HCT116 (cell line): Measurements from ENCODE around the gene NR1H4. TPM values are rescaled to one million over a fixed set of nuclear protein-coding genes. Genes with fewer than 3 reads are reported as not detected.

ENCODE experiments used
- ATAC-seq: fragments of 200-7000 bp; cut with Tn5 transposase; 2 replicates; pipeline ENCODE4 v1.9.1; 2020; ENCODE audit warnings: mild to moderate bottlenecking, moderate library complexity
- BruUV-seq: library from RNA; stranded (reverse); fragments of 400-500 nt; replicated peaks from 2 replicates; lab custom pipeline; 2021; lab: Mats Ljungman, UMichigan
- CTCF ChIA-PET: fragments of 300-600 bp; sonication (Branson Sonifier 250); formaldehyde crosslinking; loops from one replicate; lab custom pipeline; 2021; ENCODE audit warnings: antibody characterized with exemption; lab: Charles Lee
- POLR2A ChIA-PET: fragments of 300-600, 350-600 bp; sonication (Branson Sonifier 250); formaldehyde crosslinking; loops from one replicate; lab custom pipeline; 2021; ENCODE audit warnings: antibody characterized with exemption; lab: Charles Lee
- RAD21 ChIA-PET, 2 experiments: fragments of 300-600 bp; sonication (Branson Sonifier 250); formaldehyde crosslinking; loops; one replicate each; lab custom pipeline; 2023; ENCODE audit warnings: low total read pairs in 2 of 2; ENCODE audit not compliant: uncharacterized antibody in 2 of 2, unreplicated experiment in 2 of 2, low non-redundant PET in 1 of 2; lab: Charles Lee
- DNase-seq: peaks from one replicate; pipeline ENCODE4 v3.0.0-alpha.2; 2010; ENCODE audit warnings: low read depth, low spot score
- H2AFZ ChIP-seq: fragments of 200-600 bp; shearing (Covaris generic), sonication (generic); 2 replicates; pipeline ENCODE4 v1.6.1; 2017; ENCODE audit warnings: low read depth, mixed run types, mixed read lengths, antibody characterized with exemption, low read length; ENCODE audit not compliant: poor library complexity, severe bottlenecking
- H3K27ac ChIP-seq: 2 replicates; pipeline ENCODE4 v1.5.1; 2012; ENCODE audit warnings: low read depth, low read length
- H3K27me3 ChIP-seq: fragments of 200-600 bp; sonication (generic); 2 replicates; pipeline ENCODE4 v1.6.1; 2016; ENCODE audit warnings: mixed run types, low read length, mixed read lengths; ENCODE audit not compliant: insufficient read depth
- H3K36me3 ChIP-seq, 2 experiments: fragments of 200-500 bp in 1 of 2; fragments of 200-600 bp in 1 of 2; sonication (Bioruptor generic) in 1 of 2; sonication (generic) in 1 of 2; 2 replicates each; pipeline versions ENCODE4 v1.5.1 to v1.6.1; 2014 to 2016; ENCODE audit warnings: low read length in 2 of 2, inconsistent platforms in 1 of 2, mixed read lengths in 1 of 2, mixed run types in 1 of 2; ENCODE audit not compliant: insufficient read depth in 2 of 2, control insufficient read depth in 1 of 2
- H3K4me1 ChIP-seq, 2 experiments: fragments of 200-600 bp in 1 of 2; sonication (generic) in 1 of 2; 2 replicates each; pipeline versions ENCODE4 v1.5.1 to v1.6.1; 2012 to 2017; ENCODE audit warnings: low read length in 2 of 2, inconsistent platforms in 1 of 2, mild to moderate bottlenecking in 1 of 2, mixed read lengths in 1 of 2, mixed run types in 1 of 2, moderate library complexity in 1 of 2; ENCODE audit not compliant: insufficient read depth in 2 of 2, control insufficient read depth in 1 of 2
- H3K4me2 ChIP-seq: fragments of 200-600 bp; sonication (generic); 2 replicates; pipeline ENCODE4 v1.6.1; 2017; ENCODE audit warnings: mixed run types, low read length, mixed read lengths
- H3K4me3 ChIP-seq, 2 experiments: fragments of 200-600 bp in 1 of 2; sonication (generic) in 1 of 2; replicated peaks in 1 of 2; 2 replicates each; pipeline ENCODE4 v1.5.1; 2011 to 2016; ENCODE audit warnings: low read length in 2 of 2, control low read depth in 1 of 2, low read depth in 1 of 2, mild to moderate bottlenecking in 1 of 2, mixed read lengths in 1 of 2, mixed run types in 1 of 2
- H3K79me2 ChIP-seq: fragments of 200-600 bp; sonication (generic); 2 replicates; pipeline ENCODE4 v1.6.1; 2017; ENCODE audit warnings: mild to moderate bottlenecking, mixed run types, low read length, moderate library complexity, mixed read lengths; ENCODE audit not compliant: insufficient read depth
- H3K9ac ChIP-seq: fragments of 200-600 bp; sonication (generic); 2 replicates; pipeline ENCODE4 v1.6.1; 2016; ENCODE audit warnings: low read length, mixed read lengths
- H3K9me2 ChIP-seq: fragments of 200-600 bp; sonication (generic), shearing (Covaris generic); 2 replicates; pipeline ENCODE4 v1.6.1; 2017; ENCODE audit warnings: mixed run types, mild to moderate bottlenecking, moderate library complexity; ENCODE audit not compliant: insufficient read depth
- H3K9me3 ChIP-seq, 2 experiments: fragments of 200-500 bp in 1 of 2; fragments of 200-600 bp in 1 of 2; sonication (Bioruptor generic) in 1 of 2; sonication (generic) in 1 of 2; 2 replicates each; pipeline ENCODE4 v1.6.1; 2014 to 2017; ENCODE audit warnings: low read length in 2 of 2, mixed read lengths in 2 of 2, inconsistent platforms in 1 of 2, low read depth in 1 of 2, mild to moderate bottlenecking in 1 of 2, mixed run types in 1 of 2, moderate library complexity in 1 of 2; ENCODE audit not compliant: control insufficient read depth in 1 of 2, insufficient read depth in 1 of 2
- H4K20me1 ChIP-seq: fragments of 200-600 bp; sonication (generic), shearing (Covaris generic); 2 replicates; pipeline ENCODE4 v1.6.1; 2017; ENCODE audit warnings: mixed run types, mild to moderate bottlenecking, moderate library complexity; ENCODE audit not compliant: insufficient read depth
- CBX3 ChIP-seq: IDR thresholded peaks from 2 replicates; pipeline ENCODE4 v1.6.1; 2012; ENCODE audit warnings: low read depth
- CEBPB ChIP-seq: IDR thresholded peaks from 2 replicates; pipeline ENCODE4 v1.6.1; 2012; ENCODE audit warnings: low read depth
- CTCF ChIP-seq, 3 experiments: fragments of 200-600 bp in 1 of 3; sonication (generic) in 1 of 3; IDR thresholded peaks in 2 of 3; conservative IDR thresholded peaks in 1 of 3; 2 replicates each; pipeline ENCODE4 v1.5.1; 2012 to 2017; ENCODE audit warnings: low read depth in 2 of 3, low read length in 2 of 3, antibody characterized with exemption in 1 of 3, borderline replicate concordance in 1 of 3, control low read depth in 1 of 3, mild to moderate bottlenecking in 1 of 3, mixed read lengths in 1 of 3, mixed run types in 1 of 3, moderate library complexity in 1 of 3; ENCODE audit not compliant: insufficient read depth in 1 of 3
- EGR1 ChIP-seq: IDR thresholded peaks from 2 replicates; pipeline ENCODE4 v1.6.1; 2012; ENCODE audit warnings: low read depth
- EZH2phosphoT487 ChIP-seq: fragments of 200-600 bp; IDR thresholded peaks from 2 replicates; pipeline ENCODE4 v1.6.1; 2018; ENCODE audit warnings: antibody characterized with exemption, borderline replicate concordance
- POLR2A ChIP-seq: IDR thresholded peaks from 2 replicates; pipeline ENCODE4 v1.7.0; 2011; ENCODE audit warnings: borderline replicate concordance; ENCODE audit not compliant: insufficient read depth, insufficient read length; ENCODE audit errors: extremely low read depth
- REST ChIP-seq: IDR thresholded peaks from 2 replicates; pipeline ENCODE4 v1.6.1; 2012; ENCODE audit warnings: low read depth
- SIN3A ChIP-seq: IDR thresholded peaks from 2 replicates; pipeline ENCODE4 v1.6.1; 2012; ENCODE audit warnings: low read depth
- SRF ChIP-seq: IDR thresholded peaks from 2 replicates; pipeline ENCODE4 v1.6.1; 2012; ENCODE audit warnings: low read depth
- YY1 ChIP-seq: IDR thresholded peaks from 2 replicates; pipeline ENCODE4 v1.6.1; 2011; ENCODE audit warnings: low read length, low read depth, moderate library complexity, mild to moderate bottlenecking; ENCODE audit not compliant: insufficient replicate concordance; ENCODE audit errors: extremely low read depth
- intact Hi-C: fragments of 100-400 bp; cut with micrococcal nuclease; formaldehyde crosslinking; loops from 2 replicates; pipeline ENCODE4 v1.10.0; 2022
- total RNA-seq: library from RNA; stranded (reverse); gene quantifications from one replicate; pipeline ENCODE4 v1.2.1, GENCODE V29; 2021; ENCODE audit not compliant: unreplicated experiment
- TF ChIP-seq, protein P1 (sequence below): IDR thresholded peaks from 2 replicates; pipeline ENCODE4 v1.6.1; 2012

Gene NR1H4
- total RNA-seq, 1 experiment from 2014 or later = not detected

GRCh38 chr12:100476013-100476751 is 2.5 kb downstream of the NR1H4 start:
- H3K4me2 ChIP-seq = no peak overlapping the region
- TF ChIP-seq SIN3A (no peak), SRF (no peak), POLR2A (no peak), CBX3 (no peak)
- TF ChIP-seq, protein P1, sequence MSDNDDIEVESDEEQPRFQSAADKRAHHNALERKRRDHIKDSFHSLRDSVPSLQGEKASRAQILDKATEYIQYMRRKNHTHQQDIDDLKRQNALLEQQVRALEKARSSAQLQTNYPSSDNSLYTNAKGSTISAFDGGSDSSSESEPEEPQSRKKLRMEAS = no peak
- no TSS peak for BruUV-seq
- ChIA-PET POLR2A (no interaction called here), CTCF (no interaction called here), RAD21 (no interaction called here)
- no peak overlapping the region for H3K9ac ChIP-seq
- H3K27ac ChIP-seq = no peak overlapping the region
- no peak for DNase-seq
- H3K9me3 ChIP-seq = no peaks in the 10 kb centered on the region
- H3K27me3 ChIP-seq = peaks cover 32% of the 10 kb centered on the region
- no peaks in the 10 kb centered on the region for H4K20me1 ChIP-seq
- H2AFZ ChIP-seq = no peak overlapping the region
- no peaks in the 10 kb centered on the region for H3K36me3 ChIP-seq
- intact Hi-C loops = no loop called here
- no peaks in the 10 kb centered on the region for H3K9me2 ChIP-seq
- ATAC-seq = no peak
- no peak overlapping the region for H3K4me3 ChIP-seq
- no peaks in the 10 kb centered on the region for H3K4me1 ChIP-seq
- H3K79me2 ChIP-seq = no peaks in the 10 kb centered on the region

GRCh38 chr12:100481021-100481420 is 7.4 kb downstream of the NR1H4 start:
- no peaks in the 10 kb centered on the region for H3K9me2 ChIP-seq
- no peak overlapping the region for H3K9ac ChIP-seq
- no TSS peak for BruUV-seq
- RAD21 ChIA-PET = no interaction called here
- DNase-seq (no peak), ATAC-seq (no peak)
- no peaks in the 10 kb centered on the region for H3K79me2 ChIP-seq
- no peaks in the 10 kb centered on the region for H4K20me1 ChIP-seq
- H3K36me3 ChIP-seq = no peaks in the 10 kb centered on the region
- intact Hi-C loops = no loop called here
- no peak overlapping the region for H3K27ac ChIP-seq
- no peaks in the 10 kb centered on the region for H3K4me1 ChIP-seq
- H3K9me3 ChIP-seq = no peaks in the 10 kb centered on the region
- H3K27me3 ChIP-seq = peaks cover 15% of the 10 kb centered on the region
- CTCF ChIA-PET = no interaction called here
- TF ChIP-seq CTCF (IDR thresholded peaks at IDR 0.05 in 2 of 3, conservative IDR thresholded peaks at IDR 0.05 in 1 of 3; ENCODE audit: borderline replicate concordance in 1 of 3, insufficient read depth in 1 of 3, low read depth in 2 of 3, low read length in 2 of 3) (no peak), SRF (no peak), EZH2phosphoT487 (no peak), YY1 (no peak), REST (no peak), CEBPB (no peak), EGR1 (no peak)
- no peak overlapping the region for H2AFZ ChIP-seq
- POLR2A ChIA-PET = no interaction called here
- H3K4me2 ChIP-seq = no peak overlapping the region
- H3K4me3 ChIP-seq = no peak overlapping the region
